Immature natural killer cell (primary cell): Measurements from ENCODE around the gene SMIM5. TPM values are rescaled to one million over a fixed set of nuclear protein-coding genes. Genes with fewer than 3 reads are reported as not detected.

Experiments
- DNase-seq, 3 donors: peaks; one replicate each; pipeline ENCODE4 v3.0.0; 2022; ENCODE audit warnings: mixed read lengths in 1 of 3
- H3K27ac Mint-ChIP-seq, 6 donors: one replicate each; pipeline ENCODE4 v1.8.0; 2020; ENCODE audit warnings: mixed read lengths in 6 of 6, mild to moderate bottlenecking in 5 of 6, inconsistent platforms in 4 of 6, moderate library complexity in 3 of 6
- H3K27me3 Mint-ChIP-seq, 3 donors: one replicate each; pipeline ENCODE4 v1.8.0; 2020 to 2021; ENCODE audit warnings: low read depth in 3 of 3, mild to moderate bottlenecking in 3 of 3, mixed read lengths in 3 of 3, moderate library complexity in 3 of 3, inconsistent platforms in 1 of 3
- H3K36me3 Mint-ChIP-seq, 3 donors: one replicate each; pipeline ENCODE4 v1.8.0; 2020; ENCODE audit warnings: mixed read lengths in 3 of 3, inconsistent platforms in 2 of 3, mild to moderate bottlenecking in 2 of 3
- H3K4me1 Mint-ChIP-seq, 2 donors: one replicate each; pipeline ENCODE4 v1.8.0; 2020; ENCODE audit warnings: inconsistent platforms in 2 of 2, mild to moderate bottlenecking in 2 of 2, mixed read lengths in 2 of 2, moderate library complexity in 1 of 2
- H3K4me3 Mint-ChIP-seq, 5 donors: one replicate each; pipeline ENCODE4 v1.8.0; 2020; ENCODE audit warnings: mild to moderate bottlenecking in 5 of 5, mixed read lengths in 5 of 5, inconsistent platforms in 3 of 5, moderate library complexity in 3 of 5
- H3K9me3 Mint-ChIP-seq, 6 donors: one replicate each; pipeline ENCODE4 v1.8.0; 2020; ENCODE audit warnings: mild to moderate bottlenecking in 6 of 6, mixed read lengths in 6 of 6, inconsistent platforms in 4 of 6, moderate library complexity in 3 of 6
- polyA plus RNA-seq, 3 donors: library from polyadenylated mRNA; unstranded; fragments of 300-500 nt; fragmentation: Illumina TruSeq; gene quantifications; one replicate each; pipeline ENCODE4 v1.2.3, GENCODE V29; 2021

The SMIM5 gene
- polyA plus RNA-seq, 3 donors from 2014 or later: 1.1 TPM; not detected in 2

GRCh38 chr17:75612906-75613626 is 20.2 kb upstream of the SMIM5 start:
- H3K4me1 Mint-ChIP-seq: no peaks in the 10 kb centered on the region
- peaks cover 0 to 5% (median 2%) of the 10 kb centered on the region in 3 donors for H3K27me3 Mint-ChIP-seq
- H3K36me3 Mint-ChIP-seq: no peaks in the 10 kb centered on the region
- no peak for DNase-seq
- H3K4me3 Mint-ChIP-seq: no peak overlapping the region
- no peak overlapping the region for H3K27ac Mint-ChIP-seq
- no peaks in the 10 kb centered on the region for H3K9me3 Mint-ChIP-seq

GRCh38 chr17:75614006-75614405 is 19.2 kb upstream of the SMIM5 start:
- Mint-ChIP-seq H3K27ac (no peak overlapping the region), H3K27me3 (peaks cover 0 to 5% (median 2%) of the 10 kb centered on the region in 3 donors), H3K4me3 (no peak overlapping the region), H3K36me3 (no peaks in the 10 kb centered on the region), H3K4me1 (no peaks in the 10 kb centered on the region), H3K9me3 (no peaks in the 10 kb centered on the region)
- no peak for DNase-seq

DNA sequence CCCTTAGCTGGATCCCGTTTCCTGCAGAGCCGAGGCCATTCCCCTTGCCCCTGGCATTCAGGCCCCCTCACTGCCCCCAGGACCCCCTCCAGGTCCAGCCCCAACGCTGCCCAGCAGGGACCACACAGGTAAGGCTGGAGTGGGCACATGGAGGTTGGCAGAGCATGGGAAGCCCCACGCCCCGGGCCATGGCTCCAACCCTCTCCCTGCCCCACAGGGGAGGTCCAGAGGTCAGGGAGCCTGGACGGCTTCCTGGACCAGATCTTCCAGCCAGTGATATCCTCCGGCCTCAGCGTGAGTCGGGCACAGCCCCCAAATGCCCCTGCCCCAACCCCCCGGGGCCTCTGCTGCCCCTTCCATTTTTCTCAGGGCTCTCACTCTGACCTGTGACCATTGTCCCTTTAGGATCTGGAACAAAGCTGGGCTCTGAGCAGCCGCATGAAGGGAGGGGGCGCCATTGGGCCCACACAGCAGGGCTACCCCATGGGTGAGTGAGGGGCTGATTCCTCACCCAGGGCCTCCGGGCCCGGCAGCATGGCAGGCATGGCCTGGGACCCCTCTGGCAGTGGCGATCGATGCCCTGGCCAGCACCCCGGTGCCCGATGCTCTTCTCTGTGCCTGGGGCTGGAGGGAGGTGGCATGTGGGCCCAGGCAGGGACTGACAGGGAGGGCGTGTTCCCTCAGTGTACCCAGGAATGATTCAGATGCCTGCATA is 18.5 kb upstream of the SMIM5 start:
- no peaks in the 10 kb centered on the region for H3K36me3 Mint-ChIP-seq
- H3K9me3 Mint-ChIP-seq: peaks cover 0 to under 1% (median 0%) of the 10 kb centered on the region in 6 donors
- DNase-seq: no peak
- no peaks in the 10 kb centered on the region for H3K4me1 Mint-ChIP-seq
- H3K27ac Mint-ChIP-seq: no peak overlapping the region
- H3K27me3 Mint-ChIP-seq: peaks cover 0 to 6% (median 3%) of the 10 kb centered on the region in 3 donors
- H3K4me3 Mint-ChIP-seq: no peak overlapping the region

GRCh38 chr17:75615301-75615700 is 17.9 kb upstream of the SMIM5 start:
- no peaks in the 10 kb centered on the region for H3K4me1 Mint-ChIP-seq
- DNase-seq: no peak
- H3K27ac Mint-ChIP-seq: no peak overlapping the region
- H3K36me3 Mint-ChIP-seq: no peaks in the 10 kb centered on the region
- peaks cover 0 to 6% (median 1%) of the 10 kb centered on the region in 3 donors for H3K27me3 Mint-ChIP-seq
- H3K9me3 Mint-ChIP-seq: peaks cover 0 to 1% (median 0%) of the 10 kb centered on the region in 6 donors
- no peak overlapping the region for H3K4me3 Mint-ChIP-seq

GRCh38 chr17:75616521-75617122 is 16.6 kb upstream of the SMIM5 start:
- DNase-seq: no peak
- H3K4me3 Mint-ChIP-seq: no peak overlapping the region
- H3K36me3 Mint-ChIP-seq: no peaks in the 10 kb centered on the region
- H3K27ac Mint-ChIP-seq: no peak overlapping the region
- H3K9me3 Mint-ChIP-seq: peaks cover 0 to 1% (median 0%) of the 10 kb centered on the region in 6 donors
- no peaks in the 10 kb centered on the region for H3K4me1 Mint-ChIP-seq
- H3K27me3 Mint-ChIP-seq: peaks cover 0 to 6% (median 1%) of the 10 kb centered on the region in 3 donors

GRCh38 chr17:75617218-75617617 is 16.0 kb upstream of the SMIM5 start:
- peaks cover 0 to 4% (median 1%) of the 10 kb centered on the region in 3 donors for H3K27me3 Mint-ChIP-seq
- peaks cover 0 to 1% (median 0%) of the 10 kb centered on the region in 6 donors for H3K9me3 Mint-ChIP-seq
- no peaks in the 10 kb centered on the region for H3K4me1 Mint-ChIP-seq
- no peak overlapping the region for H3K27ac Mint-ChIP-seq
- no peak overlapping the region for H3K4me3 Mint-ChIP-seq
- peaks cover 0 to 3% (median 0%) of the 10 kb centered on the region in 3 donors for H3K36me3 Mint-ChIP-seq
- DNase-seq: no peak

DNA sequence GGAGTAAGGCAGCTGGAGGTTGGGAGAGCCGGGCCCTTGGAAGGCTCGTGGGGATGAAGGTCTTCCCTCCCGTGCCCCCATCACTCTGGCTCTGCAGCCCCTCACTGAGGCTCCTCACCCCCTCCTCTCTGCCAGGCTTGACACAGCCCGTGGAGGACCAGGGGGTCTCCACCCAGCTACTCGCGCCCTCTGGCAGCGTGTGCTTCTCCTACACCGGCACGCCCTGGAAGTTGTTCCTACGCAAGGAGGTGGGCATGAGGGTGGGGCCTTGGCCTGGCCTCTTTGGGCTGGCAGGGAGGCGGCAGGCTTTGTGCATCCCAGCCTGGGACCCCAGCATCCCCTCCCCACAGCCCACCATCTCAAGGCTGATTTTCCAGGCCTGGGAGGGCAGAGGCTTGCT is 15.6 kb upstream of the SMIM5 start:
- Mint-ChIP-seq H3K4me3 (no peak overlapping the region), H3K27ac (no peak overlapping the region), H3K9me3 (peaks cover 0 to 1% (median 0%) of the 10 kb centered on the region in 6 donors), H3K27me3 (peaks cover under 1 to 4% (median 1%) of the 10 kb centered on the region in 3 donors), H3K4me1 (peaks cover 0 to 2% of the 10 kb centered on the region in 2 donors), H3K36me3 (peaks cover 0 to 7% (median 0%) of the 10 kb centered on the region in 3 donors)
- DNase-seq: no peak

DNA sequence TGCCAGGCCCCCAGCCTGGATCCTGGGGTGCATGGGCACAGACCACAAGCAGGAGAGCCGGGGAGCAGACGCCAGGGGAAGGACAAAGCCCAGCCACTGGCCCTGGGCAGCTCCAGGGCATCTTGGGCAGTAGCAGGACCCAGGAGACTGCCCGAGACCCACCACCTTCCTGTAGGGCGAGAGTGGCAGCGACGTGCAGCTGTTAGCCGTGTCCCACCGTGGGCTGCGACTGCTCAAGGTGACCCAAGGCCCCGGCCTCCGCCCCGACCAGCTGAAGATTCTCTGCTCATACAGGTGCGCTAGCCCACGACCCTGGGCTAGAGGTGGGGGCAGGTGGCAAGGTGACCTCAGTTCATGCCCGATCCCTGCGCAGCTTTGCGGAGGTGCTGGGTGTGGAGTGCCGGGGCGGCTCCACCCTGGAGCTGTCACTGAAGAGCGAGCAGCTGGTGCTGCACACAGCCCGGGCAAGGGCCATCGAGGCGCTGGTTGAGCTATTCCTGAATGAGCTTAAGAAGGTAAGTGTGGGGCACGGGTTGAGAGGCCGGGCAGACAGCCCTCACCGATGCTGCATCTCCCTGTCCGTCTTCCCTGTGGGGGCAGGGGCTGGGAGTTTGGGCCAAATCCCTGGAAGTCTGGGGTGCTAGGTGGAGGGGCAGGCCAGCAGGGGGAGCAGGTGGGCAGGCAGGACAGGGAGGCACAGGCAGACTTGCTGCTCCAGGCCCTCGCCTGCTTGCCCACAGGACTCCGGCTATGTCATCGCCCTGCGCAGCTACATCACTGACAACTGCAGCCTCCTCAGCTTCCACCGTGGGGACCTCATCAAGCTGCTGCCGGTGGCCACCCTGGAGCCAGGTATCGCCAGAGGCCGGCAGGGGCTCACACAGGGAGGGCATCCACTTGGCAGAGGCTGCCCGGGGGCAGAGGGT is 13.5 kb upstream of the SMIM5 start:
- Mint-ChIP-seq H3K36me3 (peaks cover 0 to 8% (median 0%) of the 10 kb centered on the region in 3 donors), H3K4me1 (peaks cover 0 to 2% of the 10 kb centered on the region in 2 donors), H3K27ac (no peak overlapping the region), H3K9me3 (peaks cover 0 to 1% (median 0%) of the 10 kb centered on the region in 6 donors), H3K4me3 (no peak overlapping the region), H3K27me3 (peaks cover 1 to 5% (median 2%) of the 10 kb centered on the region in 3 donors)
- DNase-seq: no peak

GRCh38 chr17:75621489-75621888 is 11.7 kb upstream of the SMIM5 start:
- peaks cover 0 to 1% (median 0%) of the 10 kb centered on the region in 6 donors for H3K9me3 Mint-ChIP-seq
- no peak overlapping the region for H3K27ac Mint-ChIP-seq
- peaks cover 0 to 8% (median 0%) of the 10 kb centered on the region in 3 donors for H3K36me3 Mint-ChIP-seq
- peaks cover 0 to 2% of the 10 kb centered on the region in 2 donors for H3K4me1 Mint-ChIP-seq
- H3K27me3 Mint-ChIP-seq: peaks cover 0 to 5% (median 2%) of the 10 kb centered on the region in 3 donors
- DNase-seq: no peak
- H3K4me3 Mint-ChIP-seq: no peak overlapping the region

- H3K9me3 Mint-ChIP-seq: peaks cover 0 to 1% (median 0%) of the 10 kb centered on the region in 6 donors
- H3K4me1 Mint-ChIP-seq: peaks cover 0 to 2% of the 10 kb centered on the region in 2 donors
- H3K27me3 Mint-ChIP-seq: peaks cover 0 to 5% (median 2%) of the 10 kb centered on the region in 3 donors
- peak overlapping the region in 1 of 6 donors; percentile 46 for H3K27ac Mint-ChIP-seq
- no peak overlapping the region for H3K4me3 Mint-ChIP-seq
- H3K36me3 Mint-ChIP-seq: peaks cover 0 to 8% (median 0%) of the 10 kb centered on the region in 3 donors
- no peak for DNase-seq
These were observed 11.2 kb upstream of the SMIM5 start for GRCh38 chr17:75622076-75622475.

DNA sequence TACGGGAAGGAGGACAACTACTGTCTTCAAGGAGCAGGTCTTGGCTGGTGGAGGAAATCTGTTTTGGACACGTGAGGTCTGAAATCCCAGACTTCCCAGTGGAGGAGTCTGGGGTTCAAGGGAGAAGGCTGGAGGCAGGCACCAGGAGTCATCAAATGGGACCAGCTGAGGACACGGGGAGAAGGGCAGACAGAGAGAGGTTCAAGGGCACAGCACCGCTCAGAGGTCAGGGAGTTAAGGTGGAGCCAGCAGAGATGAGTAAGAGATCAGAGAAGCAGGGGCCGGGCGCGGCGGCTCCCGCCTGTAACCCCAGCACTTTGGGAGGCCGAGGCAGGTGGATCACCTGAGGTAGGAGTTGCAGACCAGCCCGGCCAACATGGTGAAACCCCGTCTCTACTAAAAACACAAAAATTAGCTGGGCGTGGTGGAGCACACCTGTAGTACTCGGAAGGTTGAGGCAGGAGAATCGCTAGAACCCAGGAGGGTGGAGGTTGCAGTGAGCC is 10.4 kb upstream of the SMIM5 start:
- no peak overlapping the region for H3K4me3 Mint-ChIP-seq
- H3K27ac Mint-ChIP-seq: peak overlapping the region in 3 of 6 donors; percentile 26 to 44 (median 39)
- H3K27me3 Mint-ChIP-seq: peaks cover 0 to 5% (median 2%) of the 10 kb centered on the region in 3 donors
- no peak for DNase-seq
- H3K4me1 Mint-ChIP-seq: peaks cover 0 to 2% of the 10 kb centered on the region in 2 donors
- peaks cover 0 to 1% (median 0%) of the 10 kb centered on the region in 6 donors for H3K9me3 Mint-ChIP-seq
- H3K36me3 Mint-ChIP-seq: peaks cover 0 to 8% (median 0%) of the 10 kb centered on the region in 3 donors

GRCh38 chr17:75623386-75623785 is 9.8 kb upstream of the SMIM5 start:
- Mint-ChIP-seq H3K9me3 (peaks cover 0 to 1% (median 0%) of the 10 kb centered on the region in 6 donors), H3K36me3 (peaks cover 0 to 8% (median 0%) of the 10 kb centered on the region in 3 donors), H3K4me1 (peaks cover 0 to 2% of the 10 kb centered on the region in 2 donors), H3K27ac (peak overlapping the region in 1 of 6 donors; percentile 40), H3K4me3 (no peak overlapping the region), H3K27me3 (peaks cover 0 to 5% (median 2%) of the 10 kb centered on the region in 3 donors)
- DNase-seq: no peak

DNA sequence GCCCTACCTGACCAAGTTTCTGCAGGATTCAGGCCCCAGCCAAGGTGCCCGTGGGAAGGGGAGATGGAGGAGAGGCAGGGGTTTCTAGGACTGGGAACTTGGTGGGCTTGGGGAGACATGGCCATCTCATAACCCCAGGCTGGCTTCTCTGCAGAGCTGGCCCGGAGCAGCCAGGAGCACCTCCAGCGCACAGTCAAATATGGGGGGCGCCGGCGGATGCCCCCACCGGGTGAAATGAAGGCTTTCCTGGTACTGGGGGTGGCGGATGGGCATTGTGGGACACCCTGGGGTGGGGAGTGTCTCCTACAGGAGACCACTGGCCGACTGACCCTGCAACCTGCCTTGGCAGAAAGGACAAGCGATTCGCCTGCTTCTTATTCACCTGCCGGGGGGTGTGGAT is 9.2 kb upstream of the SMIM5 start:
- H3K27me3 Mint-ChIP-seq: peaks cover 0 to 5% (median 2%) of the 10 kb centered on the region in 3 donors

More for the DNA sequence above, 9.2 kb upstream of the SMIM5 start:
- DNase-seq: no peak
- peaks cover 0 to 2% of the 10 kb centered on the region in 2 donors for H3K4me1 Mint-ChIP-seq
- H3K36me3 Mint-ChIP-seq: peaks cover 0 to 8% (median 0%) of the 10 kb centered on the region in 3 donors
- peaks cover 0 to 1% (median 0%) of the 10 kb centered on the region in 6 donors for H3K9me3 Mint-ChIP-seq
- no peak overlapping the region for H3K4me3 Mint-ChIP-seq
- no peak overlapping the region for H3K27ac Mint-ChIP-seq
